IMR-90 (cell line): ENCODE measurements around the gene PTH2. TPM values are rescaled to one million over a fixed set of nuclear protein-coding genes. Genes with fewer than 3 reads are reported as not detected.

Source experiments
- ATAC-seq: fragments of 200-7000 bp; cut with Tn5 transposase; 2 replicates; pipeline ENCODE4 v1.9.1; 2020; ENCODE audit warnings: low read depth, mild to moderate bottlenecking, moderate library complexity
- BruUV-seq: library from RNA; stranded (reverse); fragments of 400-500 nt; replicated peaks from 2 replicates; lab custom pipeline; 2021; lab: Mats Ljungman, UMichigan
- CTCF ChIA-PET: fragments of 300-600 bp; formaldehyde crosslinking; extraction: SDS; loops from one replicate; lab custom pipeline; 2021; ENCODE audit warnings: antibody characterized with exemption; lab: Yijun Ruan, JAX
- POLR2A ChIA-PET: fragments of 300-600 bp; sonication (Branson Sonifier 250); formaldehyde crosslinking; loops from one replicate; lab custom pipeline; 2022; ENCODE audit warnings: antibody characterized with exemption; ENCODE audit not compliant: unreplicated experiment; lab: Charles Lee
- DNase-seq: peaks from one replicate; pipeline ENCODE4 v3.0.0; 2013
- H2AFZ ChIP-seq: replicated peaks from 2 replicates; pipeline ENCODE3; 2013; ENCODE audit warnings: low read length, mild to moderate bottlenecking; ENCODE audit not compliant: poor library complexity
- H2AK5ac ChIP-seq: 2 replicates; pipeline ENCODE4 v1.6.1; 2013; ENCODE audit warnings: low read depth, low read length, inconsistent platforms
- H2AK9ac ChIP-seq: replicated peaks from 2 replicates; pipeline ENCODE3; 2013; ENCODE audit warnings: mild to moderate bottlenecking, low read depth, low read length, moderate library complexity; ENCODE audit not compliant: poor library complexity
- H2BK120ac ChIP-seq: 2 replicates; pipeline ENCODE4 v1.6.1; 2013; ENCODE audit warnings: low read depth, low read length, inconsistent platforms
- H2BK15ac ChIP-seq: 3 replicates; pipeline ENCODE4 v1.6.1; 2013; ENCODE audit warnings: low read depth, low read length, inconsistent platforms
- H2BK20ac ChIP-seq: 2 replicates; pipeline ENCODE4 v1.6.1; 2013; ENCODE audit warnings: low read depth, mild to moderate bottlenecking, inconsistent platforms, low read length, moderate library complexity
- H2BK5ac ChIP-seq: 2 replicates; pipeline ENCODE4 v1.6.1; 2013; ENCODE audit warnings: mild to moderate bottlenecking, low read depth, low read length, inconsistent platforms; ENCODE audit not compliant: poor library complexity, severe bottlenecking
- H3K14ac ChIP-seq: replicated peaks from 2 replicates; pipeline ENCODE4 v1.6.1; 2013; ENCODE audit warnings: low read depth, low read length, inconsistent platforms
- H3K18ac ChIP-seq: 2 replicates; pipeline ENCODE4 v1.6.1; 2013; ENCODE audit warnings: low read depth, low read length, control low read depth
- H3K23ac ChIP-seq: 2 replicates; pipeline ENCODE4 v1.6.1; 2013; ENCODE audit warnings: low read depth, low read length, inconsistent platforms
- H3K27ac ChIP-seq: 2 replicates; pipeline ENCODE4 v1.5.1; 2013; ENCODE audit warnings: mild to moderate bottlenecking, control low read depth, low read length; ENCODE audit not compliant: insufficient read depth
- H3K27me3 ChIP-seq: 2 replicates; pipeline ENCODE4 v1.6.1; 2013; ENCODE audit warnings: low read length; ENCODE audit not compliant: control insufficient read depth, insufficient read depth
- H3K36me3 ChIP-seq: 2 replicates; pipeline ENCODE4 v1.6.1; 2013; ENCODE audit warnings: low read length, mixed read lengths; ENCODE audit not compliant: control insufficient read depth, insufficient read depth
- H3K4ac ChIP-seq: 2 replicates; pipeline ENCODE4 v1.6.1; 2013; ENCODE audit warnings: low read depth, low read length, inconsistent platforms
- H3K4me1 ChIP-seq: 2 replicates; pipeline ENCODE4 v1.6.1; 2013; ENCODE audit warnings: low read length, mixed read lengths; ENCODE audit not compliant: control insufficient read depth, insufficient read depth
- H3K4me2 ChIP-seq: 2 replicates; pipeline ENCODE4 v1.6.1; 2013; ENCODE audit warnings: low read depth, mild to moderate bottlenecking, control low read depth, low read length, moderate library complexity
- H3K4me3 ChIP-seq: 2 replicates; pipeline ENCODE4 v1.5.1; 2013; ENCODE audit warnings: low read depth, mild to moderate bottlenecking, control low read depth, low read length, moderate library complexity; ENCODE audit not compliant: insufficient read depth
- H3K56ac ChIP-seq: 2 replicates; pipeline ENCODE4 v1.6.1; 2013; ENCODE audit warnings: low read length, inconsistent platforms; ENCODE audit not compliant: insufficient read depth; ENCODE audit errors: extremely low read depth
- H3K79me1 ChIP-seq, 2 experiments: 2 replicates each; pipeline ENCODE4 v1.6.1; 2013; ENCODE audit warnings: low read length in 2 of 2, inconsistent platforms in 1 of 2, low read depth in 1 of 2
- H3K9ac ChIP-seq: 2 replicates; pipeline ENCODE4 v1.6.1; 2013; ENCODE audit warnings: low read depth, low read length, control low read depth
- H3K9me1 ChIP-seq: 2 replicates; pipeline ENCODE4 v1.6.1; 2013; ENCODE audit warnings: low read length, inconsistent platforms; ENCODE audit not compliant: insufficient read depth
- H3K9me3 ChIP-seq: 2 replicates; pipeline ENCODE4 v1.6.1; 2013; ENCODE audit warnings: low read length; ENCODE audit not compliant: control insufficient read depth, insufficient read depth
- H4K20me1 ChIP-seq: 2 replicates; pipeline ENCODE4 v1.6.1; 2013; ENCODE audit warnings: low read length, inconsistent platforms; ENCODE audit not compliant: insufficient read depth
- H4K5ac ChIP-seq: 2 replicates; pipeline ENCODE4 v1.6.1; 2013; ENCODE audit warnings: mild to moderate bottlenecking, low read depth, low read length, control low read depth
- H4K8ac ChIP-seq, 2 experiments: 2 replicates each; pipeline ENCODE4 v1.6.1; 2013; ENCODE audit warnings: low read depth in 2 of 2, low read length in 2 of 2, control low read depth in 1 of 2, inconsistent platforms in 1 of 2
- H4K91ac ChIP-seq: 2 replicates; pipeline ENCODE4 v1.6.1; 2013; ENCODE audit warnings: low read depth, low read length, inconsistent platforms; ENCODE audit not compliant: insufficient read depth
- MAFK ChIP-seq: IDR thresholded peaks from 2 replicates; pipeline ENCODE4 v1.6.1; 2012; ENCODE audit warnings: low read depth, low read length, improper control_type of control experiment
- SMC3 ChIP-seq: fragments of 150-350 bp; IDR thresholded peaks from 2 replicates; pipeline ENCODE4 v1.6.1; 2016; ENCODE audit warnings: low read depth, mild to moderate bottlenecking, antibody characterized with exemption, low read length, moderate library complexity
- WGBS, 2 experiments: methylation state at CpG; one replicate each; pipeline versions ENCODE4 v1.1.5 to v1.1.7; 2013; ENCODE audit warnings: missing lambda C conversion rate in 2 of 2; ENCODE audit not compliant: insufficient read length in 1 of 2; ENCODE audit errors: extremely low coverage in 2 of 2; 5-methylcytosine and 5-hydroxymethylcytosine counted together
- dilution Hi-C: fragments of 300-500 bp; cut with HindIII; formaldehyde crosslinking; loops from one replicate; pipeline ENCODE4 v1.14.3; 2018; ENCODE audit warnings: low sequenced_read_pairs; ENCODE audit not compliant: unreplicated experiment
- in situ Hi-C: fragments of 300-500 bp; cut with MboI; formaldehyde crosslinking; loops from 3 replicates; pipeline ENCODE4 v1.14.3; 2019; ENCODE audit warnings: low sequenced_read_pairs, inconsistent platforms, mixed read lengths
- intact Hi-C: fragments of 100-400 bp; cut with micrococcal nuclease; formaldehyde crosslinking; loops from 2 replicates; pipeline ENCODE4 v1.10.0; 2022
- polyA plus RNA-seq, 3 experiments: library from polyadenylated mRNA; depleted of rRNA; stranded (reverse); fragments of >200 nt; gene quantifications; 2 replicates each; pipeline ENCODE4 v1.2.3, GENCODE V29; 2012; ENCODE audit warnings: low replicate concordance in 1 of 3
- total RNA-seq: library from RNA; depleted of rRNA; stranded (reverse); fragments of >200 nt; gene quantifications from 2 replicates; pipeline ENCODE4 v1.2.3, GENCODE V29; 2012

The PTH2 gene
- total and polyA plus RNA-seq, 2 of the 4 experiments (the other 2 are of a cell fraction) = not detected

- Histone ChIP-seq H4K5ac (no peak overlapping the region), H3K27me3 (peaks cover 10% of the 10 kb centered on the region), H3K4me1 (no peaks in the 10 kb centered on the region), H3K4me2 (no peak overlapping the region), H2BK20ac (no peak overlapping the region), H2AK5ac (no peak overlapping the region), H2BK15ac (no peak overlapping the region), H3K4ac (no peak overlapping the region), H3K36me3 (no peaks in the 10 kb centered on the region), H4K8ac (no peak overlapping the region), H4K91ac (no peak overlapping the region), H2BK120ac (no peak overlapping the region), H3K14ac (no peak overlapping the region), H3K18ac (no peak overlapping the region), H4K20me1 (no peaks in the 10 kb centered on the region), H2AFZ (no peak overlapping the region), H3K9me1 (no peaks in the 10 kb centered on the region), H3K27ac (no peak overlapping the region), H3K4me3 (no peak overlapping the region), H2AK9ac (no peak overlapping the region), H2BK5ac (no peak overlapping the region), H3K79me1 (no peaks in the 10 kb centered on the region), H3K23ac (no peak overlapping the region), H3K9me3 (peaks cover 4% of the 10 kb centered on the region), H3K9ac (no peak overlapping the region), H3K56ac (no peak overlapping the region)
- intact Hi-C loops (no loop called here), dilution Hi-C loops (no loop called here), in situ Hi-C loops (no loop called here)
- DNase-seq = no peak
- ChIA-PET CTCF (no interaction called here), POLR2A (interaction anchor here (0.6 kb wide), 1 partner anchor 106 kb away, joined by 4 read pairs; no protein-coding TSS in a partner anchor)
- TF ChIP-seq SMC3 (no peak), MAFK (peak; percentile 85)
- no TSS peak for BruUV-seq
- ATAC-seq = no peak
- no CpG with 5 or more reads among the region's 1 CpG for WGBS, 2 experiments
These were observed 39.6 kb downstream of the PTH2 start for GRCh38 chr19:49383599-49383998.
